Islet of Langerhans (tissue), 1 donor: Measurements from ENCODE around the gene CD72.
"Not testable (repeated sequence)": the region's sequence is repeated elsewhere in the genome, so short reads cannot be mapped to it uniquely, and the experiment has no call there.

Source experiments
- FAIRE-seq: peaks from one replicate; lab custom pipeline; 2011; peaks lifted over from hg19 to GRCh38; lab: Jason Lieb, UNC

Gene CD72

DNA sequence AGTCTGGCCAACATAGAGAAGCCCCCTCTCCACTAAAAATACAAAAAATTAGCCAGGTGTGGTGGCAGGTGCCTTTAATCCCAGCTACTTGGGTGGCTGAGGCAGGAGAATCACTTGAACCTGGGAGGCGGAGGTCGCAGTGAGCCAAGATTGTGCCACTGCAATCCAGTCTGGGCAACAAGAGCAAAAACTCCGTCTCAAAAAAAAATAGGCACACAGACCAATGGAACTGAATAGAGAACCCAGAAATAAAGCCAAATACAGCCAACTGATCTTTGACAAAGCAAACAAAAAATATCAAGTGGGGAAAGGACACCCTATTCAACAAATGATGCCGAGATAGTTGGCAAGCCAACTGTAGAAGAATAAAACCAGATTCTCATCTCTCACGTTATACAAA, 29.7 kb downstream of the CD72 start:
- FAIRE-seq, result not testable (repeated sequence)

DNA sequence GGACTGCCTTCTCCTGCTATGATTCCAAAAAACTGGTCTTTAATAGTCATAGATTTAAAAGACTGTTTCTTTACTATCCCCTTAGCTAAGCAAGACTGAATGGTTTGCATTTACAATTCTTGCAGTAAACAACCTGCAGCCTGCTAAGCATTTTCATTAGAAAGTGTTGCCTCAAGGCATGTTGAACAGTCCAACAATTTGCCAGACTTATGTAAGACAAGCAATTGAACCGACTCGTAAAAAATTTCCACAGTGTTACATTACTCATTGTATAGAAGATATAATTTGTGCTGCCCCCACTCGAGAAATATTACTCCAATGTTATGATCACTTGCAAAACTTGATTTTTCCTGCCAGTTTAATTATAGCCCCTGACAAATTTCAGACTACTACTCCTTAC, 33.5 kb downstream of the CD72 start:
- not testable (repeated sequence) for FAIRE-seq

- not testable (repeated sequence) for FAIRE-seq
Measured at GRCh38 chr9:35583521-35583920, 34.7 kb downstream of the CD72 start.

DNA sequence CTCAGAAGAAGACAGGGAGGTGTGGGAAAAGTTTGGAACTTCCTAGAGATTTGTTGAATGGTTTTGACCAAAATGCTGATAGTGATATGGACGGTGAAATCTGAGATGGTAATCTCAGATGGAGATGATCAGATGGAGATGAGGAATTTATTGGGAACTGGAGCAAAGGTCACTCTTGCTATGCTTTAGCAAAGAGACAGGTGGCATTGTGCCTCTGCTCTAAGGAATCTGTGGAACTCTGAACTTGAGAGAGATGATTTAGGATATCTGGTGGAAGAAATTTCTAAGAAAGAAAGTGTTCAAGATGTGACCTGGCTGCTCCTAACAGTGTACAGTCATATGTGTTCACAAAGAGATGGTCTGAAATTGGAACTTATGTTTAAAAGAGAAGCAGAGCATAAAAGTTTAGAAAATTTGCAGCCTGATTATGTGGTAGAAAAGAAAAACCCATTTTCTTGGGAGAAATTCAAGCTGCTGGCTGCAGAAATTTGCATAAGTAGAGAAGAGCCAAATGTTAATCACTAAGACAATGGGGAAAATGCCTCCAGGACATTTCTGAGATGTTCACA, 38.5 kb downstream of the CD72 start:
- FAIRE-seq, result not testable (repeated sequence)

GRCh38 chr9:35579130-35579529, 39.1 kb downstream of the CD72 start:
- no peak for FAIRE-seq

DNA sequence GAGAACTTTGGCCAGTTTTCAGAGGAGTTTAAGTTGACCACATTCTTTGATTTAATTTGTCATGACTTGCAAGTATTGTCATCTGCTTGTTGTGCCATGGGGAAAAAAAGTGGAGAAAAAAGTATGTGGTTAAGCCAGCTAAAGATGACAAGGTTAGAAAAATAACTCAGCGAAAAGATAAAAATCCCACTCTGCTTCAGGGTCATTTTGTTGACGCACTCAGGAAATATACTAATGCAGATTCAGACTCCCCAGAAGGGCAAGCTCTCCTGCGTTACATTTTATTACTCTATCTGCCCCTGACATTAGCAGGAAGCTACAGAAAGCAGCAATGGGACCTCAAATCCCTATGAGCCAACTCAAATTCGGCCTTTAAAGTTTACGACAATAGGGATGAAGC, 40.7 kb downstream of the CD72 start:
- no peak for FAIRE-seq

DNA sequence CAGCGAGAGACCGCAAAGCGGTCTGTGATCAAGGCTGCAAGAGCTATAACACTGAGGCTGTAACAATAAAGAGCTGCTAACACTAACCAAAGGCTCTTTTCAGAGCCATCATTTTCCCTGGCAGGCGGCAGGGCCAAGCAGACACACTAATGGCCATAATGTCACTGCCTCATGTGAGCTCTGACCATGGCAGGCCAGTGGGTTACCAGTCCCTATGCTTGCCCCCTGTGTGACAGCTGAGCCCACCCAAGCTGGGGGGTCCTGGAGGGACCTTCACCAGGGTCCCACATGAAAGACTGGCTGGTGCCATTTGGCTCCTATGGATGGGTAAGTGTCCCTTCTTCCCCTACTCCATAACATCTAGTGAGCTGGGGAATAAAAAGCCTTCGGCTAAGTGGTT, 42.7 kb downstream of the CD72 start:
- FAIRE-seq, result no peak

DNA sequence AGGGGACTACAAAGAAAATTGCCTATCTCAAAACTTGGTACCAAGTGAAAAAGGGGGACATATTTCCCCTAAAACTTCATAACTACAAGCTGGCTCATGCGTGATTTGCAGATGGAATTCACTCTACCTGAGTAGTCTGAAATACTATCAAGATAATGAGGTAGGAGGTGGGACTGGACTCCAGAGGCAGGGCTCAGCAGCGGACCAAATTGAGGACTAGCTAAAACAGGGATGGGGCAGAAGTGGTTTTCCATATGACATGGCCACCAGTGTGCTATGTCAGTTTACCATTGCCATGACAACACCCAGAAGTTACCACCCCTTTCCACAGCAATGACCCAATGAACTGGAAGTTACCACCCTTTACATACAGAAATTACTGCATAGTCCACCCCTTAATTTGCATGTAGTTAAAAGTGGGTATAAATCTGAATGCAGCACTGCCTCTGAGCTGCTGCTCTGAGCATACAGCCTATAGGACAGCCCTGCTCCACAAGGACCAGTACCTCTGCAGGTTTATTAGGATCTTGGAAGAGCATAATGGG, 43.6 kb downstream of the CD72 start:
- no peak for FAIRE-seq

GRCh38 chr9:35570709-35571504, 47.3 kb downstream of the CD72 start:
- FAIRE-seq, result no peak

GRCh38 chr9:35569206-35569605, 49.0 kb downstream of the CD72 start:
- FAIRE-seq, result no peak

- FAIRE-seq, result no peak
Measured at GRCh38 chr9:35568196-35568595, 50.0 kb downstream of the CD72 start.

- FAIRE-seq, result no peak
Measured at GRCh38 chr9:35566417-35566816, 51.8 kb downstream of the CD72 start.

DNA sequence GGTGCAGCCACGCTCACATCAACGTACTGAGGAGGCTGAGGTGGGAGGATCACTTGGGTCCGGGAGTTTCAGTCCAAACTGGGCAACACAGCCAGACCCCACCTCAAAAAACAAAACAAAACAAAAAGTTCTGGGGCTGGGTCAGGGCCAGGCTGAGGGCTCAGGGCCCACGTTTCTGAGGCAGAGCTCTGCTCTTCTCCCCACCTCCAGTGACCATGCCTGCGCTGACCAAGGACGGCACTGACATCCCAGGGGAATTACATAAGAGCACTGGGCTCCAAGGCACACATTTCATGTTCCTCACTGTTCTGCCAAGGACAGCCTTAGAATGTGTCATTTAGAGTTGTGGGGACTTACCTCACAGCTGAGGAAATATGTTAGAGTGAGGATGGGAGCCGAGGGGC, 53.6 kb downstream of the CD72 start:
- no peak for FAIRE-seq

DNA sequence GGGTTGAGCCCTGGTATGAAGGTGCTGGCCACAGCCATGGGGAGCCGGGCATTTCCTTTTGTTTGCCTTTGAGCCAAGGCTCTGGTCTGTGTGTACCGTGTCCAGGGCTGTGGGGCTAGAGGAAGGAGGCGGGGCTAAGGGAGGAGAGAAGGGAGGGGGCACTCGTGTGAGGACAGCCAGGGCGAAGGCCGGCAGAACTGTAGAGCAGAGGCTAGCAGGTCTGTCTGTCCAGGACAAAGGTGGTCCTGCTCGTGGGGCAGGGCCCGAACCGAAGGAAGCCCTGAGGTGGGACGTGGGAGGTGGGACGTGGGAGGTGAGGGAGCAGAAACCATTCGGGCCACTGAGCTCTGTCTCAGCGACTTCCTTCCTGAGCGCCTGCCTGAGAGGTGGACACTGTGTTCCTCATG, 54.4 kb downstream of the CD72 start:
- no peak for FAIRE-seq

- no peak for FAIRE-seq
Measured at GRCh38 chr9:35562895-35563780, 55.1 kb downstream of the CD72 start.

GRCh38 chr9:35561468-35562261, 56.5 kb downstream of the CD72 start:
- no peak for FAIRE-seq

- FAIRE-seq, result no peak
Measured at GRCh38 chr9:35560625-35561337, 57.4 kb downstream of the CD72 start.
